ENCODE measurements around the gene KCTD8.

The KCTD8 gene

DNA sequence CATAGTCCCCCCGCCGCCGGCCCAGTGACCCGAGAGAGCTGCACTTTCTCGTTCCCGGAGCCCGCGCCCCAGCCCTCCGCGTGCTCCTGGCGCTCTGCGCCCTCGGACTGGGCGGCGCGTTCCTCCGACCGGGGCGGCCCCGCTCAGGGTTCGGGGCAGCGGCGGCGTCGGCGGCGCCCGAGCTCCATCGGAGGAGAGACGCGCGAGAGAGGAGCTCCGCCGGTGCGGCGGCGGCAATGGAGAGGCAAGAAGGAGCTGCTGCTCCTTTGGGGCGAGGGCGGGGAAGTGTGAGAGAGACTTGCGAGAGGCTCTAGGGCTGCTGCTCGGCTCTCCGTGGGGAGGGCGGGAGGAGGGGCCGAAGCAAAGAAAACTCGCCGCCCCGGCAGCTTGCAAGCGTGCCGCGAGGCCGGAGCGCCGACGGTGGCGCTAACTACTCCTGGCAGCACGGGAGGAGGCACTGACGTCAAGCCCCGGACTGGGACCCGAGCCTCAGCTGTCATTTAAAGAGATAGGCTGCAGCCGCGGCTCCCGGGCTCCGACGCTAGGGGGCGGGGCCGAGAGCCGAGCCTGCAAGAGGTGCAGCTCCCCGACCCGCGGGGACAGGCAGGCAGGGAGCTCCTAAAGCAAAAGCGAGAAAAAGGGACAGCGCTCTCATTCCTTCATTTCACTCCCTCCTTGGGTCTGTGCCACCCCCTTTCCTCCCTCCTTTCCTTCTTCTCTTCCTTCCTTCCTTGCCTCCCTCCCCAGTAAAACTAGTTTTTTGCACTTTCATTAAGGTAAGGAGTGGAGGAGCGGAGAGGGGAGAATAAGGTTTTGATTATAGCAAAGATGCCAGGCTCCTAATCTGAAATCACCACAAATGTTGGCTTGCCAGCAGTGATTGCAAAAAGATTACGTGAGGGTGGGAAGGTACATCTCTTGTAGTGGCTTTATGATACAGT lies at the start of gene KCTD8:
TSS of gene KCTD8 (minus strand) at position 289 of the 941 bp plus-strand sequence.
- peak; percentile 66 for DNase-seq

DNA sequence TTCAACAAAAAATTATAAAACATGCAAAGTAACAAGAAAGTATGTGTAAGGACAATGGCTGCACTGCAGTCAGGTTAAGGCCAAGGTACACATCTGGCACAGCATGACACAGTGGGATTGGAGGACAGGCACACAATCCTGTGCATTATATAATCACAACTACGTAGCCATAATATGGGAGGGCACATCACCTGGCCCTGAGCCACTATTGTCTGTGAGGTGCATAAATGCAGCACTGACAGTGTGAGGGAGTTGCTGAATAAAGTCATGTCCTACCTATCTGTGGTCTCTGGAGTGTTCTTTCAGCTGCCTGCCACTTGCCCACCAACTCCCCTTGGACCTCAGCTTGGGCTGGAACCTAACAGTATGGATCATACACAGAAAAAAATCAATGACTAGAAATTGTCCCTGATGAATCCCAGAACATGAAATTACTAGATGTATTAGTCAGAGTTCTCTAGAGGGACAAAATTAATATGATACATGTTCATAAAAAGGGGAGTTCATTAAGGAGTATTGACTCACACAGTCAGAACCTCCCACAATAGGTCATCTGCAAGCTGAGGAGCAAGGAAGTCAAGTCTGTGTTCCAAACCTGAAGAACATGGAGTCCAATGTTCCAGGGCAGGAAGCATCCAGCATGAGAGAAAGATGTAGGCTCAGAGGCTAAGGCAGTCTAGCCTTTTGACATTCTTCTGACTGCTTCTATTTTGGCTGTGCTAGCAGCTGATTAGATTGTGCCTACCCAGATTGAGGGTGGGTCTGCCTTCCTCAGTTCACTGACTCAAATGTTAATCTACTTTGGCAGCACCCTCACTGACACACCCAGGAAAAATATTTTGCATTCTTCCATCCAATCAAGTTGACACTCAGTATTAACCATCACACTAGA lies 46.4 kb upstream of the KCTD8 start:
- DNase-seq, result no peak

DNA sequence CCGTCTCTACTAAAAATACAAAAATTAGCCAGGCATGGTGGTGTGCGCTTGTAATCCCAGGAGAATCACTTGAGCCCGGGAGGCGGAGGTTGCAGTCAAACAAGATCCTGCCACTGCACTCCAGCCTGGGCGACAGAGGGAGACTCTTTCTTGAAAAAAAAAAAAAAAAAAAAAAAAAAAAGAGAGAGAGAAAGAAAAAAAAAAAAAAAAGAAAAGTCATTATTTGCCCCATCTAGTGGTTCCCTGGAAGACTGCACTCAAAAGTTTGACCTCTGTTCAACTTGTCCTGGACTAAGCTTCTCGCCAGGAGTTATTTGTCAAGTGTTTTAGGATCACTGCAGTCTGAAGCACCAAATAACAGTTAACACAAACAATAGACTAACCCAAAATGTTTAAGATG lies 45.3 kb upstream of the KCTD8 start:
- DNase-seq, result no peak

DNA sequence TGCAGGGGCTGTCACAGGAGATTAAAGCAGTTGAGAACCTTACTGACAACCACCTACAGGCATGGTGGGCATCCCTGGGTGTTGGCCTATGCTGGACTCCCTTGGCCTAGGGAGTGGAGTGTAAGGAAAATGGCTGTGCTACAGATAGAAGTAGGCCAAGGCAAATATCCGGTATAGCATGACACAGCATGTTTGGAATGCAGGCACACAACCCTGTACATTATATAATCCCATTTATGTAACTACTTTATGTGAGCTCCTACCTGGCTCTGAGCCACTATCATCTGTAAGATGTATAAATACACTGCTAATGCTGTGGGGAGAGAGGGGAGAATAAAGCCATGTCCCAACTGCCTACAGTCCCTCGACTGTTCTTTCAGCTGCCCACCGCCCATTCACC lies 38.7 kb upstream of the KCTD8 start:
- no peak for DNase-seq

DNA sequence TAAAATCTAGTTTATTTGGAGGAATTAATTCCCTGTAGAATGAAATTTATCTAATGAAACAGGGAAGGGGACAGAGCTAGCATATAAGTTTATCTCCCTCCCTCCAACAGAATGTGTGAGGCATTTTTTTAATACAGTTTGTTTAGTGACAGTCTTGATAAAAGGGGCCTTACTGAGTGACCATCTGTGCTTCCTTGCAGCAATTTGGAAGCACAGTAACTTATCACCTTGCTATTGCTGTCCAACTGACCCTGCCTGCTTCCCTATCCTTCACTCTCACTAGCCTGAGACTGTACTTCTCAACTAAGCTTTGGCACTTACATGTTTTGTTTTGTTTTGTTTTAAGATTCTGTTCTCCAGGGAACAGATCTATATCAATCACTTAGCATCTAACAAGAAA lies 31.1 kb upstream of the KCTD8 start:
- no peak for DNase-seq

DNA sequence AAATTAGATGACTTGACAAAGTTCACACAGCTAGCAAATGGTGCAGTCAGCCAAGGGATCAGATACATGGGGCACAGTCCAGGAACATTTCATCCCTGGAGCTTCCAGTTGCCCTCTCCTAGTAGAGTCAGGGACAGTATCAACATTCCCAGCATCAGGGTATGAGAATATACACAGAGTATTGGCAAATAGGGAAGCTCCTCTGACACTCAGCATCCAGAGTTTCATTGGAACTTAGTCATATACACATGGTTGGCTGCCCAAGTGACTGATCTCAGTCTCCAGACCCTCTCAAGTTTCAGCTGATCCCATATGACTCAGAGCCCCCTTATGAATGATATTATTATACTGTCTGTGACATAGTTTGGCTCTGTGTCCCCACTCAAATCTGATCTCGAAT lies 13.7 kb upstream of the KCTD8 start:
- DNase-seq, result no peak

DNA sequence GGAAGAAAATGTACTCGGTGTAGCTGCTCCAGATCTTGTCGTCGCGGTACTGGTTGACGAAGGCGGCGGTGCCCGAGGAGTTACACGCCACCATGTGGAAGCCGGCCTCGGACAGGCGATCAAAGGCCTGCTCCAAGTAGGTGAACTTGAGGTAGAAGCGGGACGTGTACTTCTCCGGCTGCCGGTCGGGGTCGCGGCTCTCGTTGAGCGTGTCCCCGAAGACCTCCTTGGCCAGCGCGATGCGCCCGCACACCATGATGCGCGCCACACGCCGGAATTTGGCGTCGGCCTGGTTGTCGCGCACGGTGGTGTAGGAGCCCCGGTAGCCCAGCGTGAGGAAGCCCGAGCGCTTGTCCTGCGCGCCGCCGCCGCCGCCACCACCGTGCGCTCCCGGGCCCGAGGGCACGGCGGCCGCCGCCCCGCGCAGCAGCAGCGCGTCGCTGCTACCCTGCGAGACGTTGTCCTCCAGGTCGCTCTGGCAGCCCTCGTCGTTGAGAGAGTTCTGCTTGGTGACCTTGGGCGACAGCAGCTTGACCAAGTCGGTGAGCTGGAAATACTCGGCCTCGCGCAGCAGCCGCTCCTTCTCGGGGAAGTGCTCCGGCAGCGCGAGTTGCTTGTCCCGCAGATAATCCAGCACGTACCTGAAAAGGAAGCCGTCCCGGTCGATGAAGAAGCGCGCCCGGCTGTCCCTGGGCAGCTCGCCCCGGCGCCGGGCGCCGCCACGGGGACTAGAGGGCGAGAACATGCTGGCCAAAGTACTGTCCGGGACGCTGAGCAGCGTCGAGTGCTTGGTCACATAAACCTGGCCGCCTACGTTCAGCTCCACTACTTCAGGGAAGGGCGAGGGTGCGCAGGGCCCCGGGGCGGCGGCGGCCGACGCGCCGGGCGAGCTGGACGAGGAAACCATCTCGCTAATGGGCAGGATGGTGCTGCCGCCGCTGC lies 775 bp downstream of the KCTD8 start:
- DNase-seq, result no peak

DNA sequence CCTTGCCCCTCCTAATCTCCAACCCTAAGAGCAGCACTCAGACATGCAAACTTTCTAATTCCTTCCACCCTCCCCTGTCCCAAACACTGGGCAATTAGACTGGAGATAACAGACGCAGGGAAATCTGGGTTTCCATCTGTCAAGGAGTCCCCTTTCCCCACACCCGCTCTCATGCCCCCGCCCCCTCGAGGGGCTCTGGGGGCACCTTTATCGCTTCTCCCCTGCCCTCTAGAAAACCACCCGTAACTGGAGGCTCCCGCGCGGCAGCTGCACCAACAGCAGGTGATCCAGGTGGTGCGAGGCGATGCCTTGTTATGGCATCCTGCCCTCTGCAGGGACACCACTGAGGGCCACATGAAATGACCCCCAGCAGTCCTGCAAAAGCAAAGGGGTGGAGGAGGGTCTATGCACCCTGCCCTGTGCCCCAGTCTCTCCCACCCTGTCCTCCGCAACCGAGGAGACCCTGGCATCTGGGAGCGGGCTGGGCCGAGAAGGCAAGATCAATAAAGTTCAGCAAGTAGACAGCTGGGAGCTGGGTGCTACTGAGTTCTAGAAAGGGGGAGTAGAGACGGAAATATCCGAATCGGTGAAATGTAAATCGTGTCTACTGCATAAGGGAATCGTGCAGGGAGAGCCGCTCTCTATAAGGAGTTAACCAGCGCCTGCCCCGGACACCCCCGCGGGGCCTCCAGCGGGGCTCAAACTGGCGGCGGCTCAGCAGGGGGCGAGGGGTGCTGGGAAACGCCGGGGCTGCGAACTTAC lies 1.6 kb downstream of the KCTD8 start:
- DNase-seq, result no peak

DNA sequence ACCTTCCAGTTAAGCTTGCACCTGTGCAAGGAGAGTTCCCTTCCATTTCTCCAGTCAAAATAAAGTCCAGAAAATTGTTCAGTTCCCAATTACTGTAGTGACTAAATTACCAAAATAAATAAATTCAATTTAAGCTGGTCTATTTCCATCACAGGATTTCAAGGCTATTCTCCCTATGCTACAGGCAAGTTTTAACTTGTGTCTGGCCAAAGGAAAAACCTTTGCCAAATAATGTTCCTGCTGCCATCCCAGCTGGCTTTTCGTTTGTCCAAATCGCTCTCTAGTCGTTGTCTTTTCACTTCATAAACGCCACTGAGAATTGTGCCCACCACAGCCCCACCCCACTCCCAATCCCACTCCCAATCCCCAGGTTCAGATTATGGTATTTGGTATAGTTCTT lies 2.4 kb downstream of the KCTD8 start:
- DNase-seq, result no peak

DNA sequence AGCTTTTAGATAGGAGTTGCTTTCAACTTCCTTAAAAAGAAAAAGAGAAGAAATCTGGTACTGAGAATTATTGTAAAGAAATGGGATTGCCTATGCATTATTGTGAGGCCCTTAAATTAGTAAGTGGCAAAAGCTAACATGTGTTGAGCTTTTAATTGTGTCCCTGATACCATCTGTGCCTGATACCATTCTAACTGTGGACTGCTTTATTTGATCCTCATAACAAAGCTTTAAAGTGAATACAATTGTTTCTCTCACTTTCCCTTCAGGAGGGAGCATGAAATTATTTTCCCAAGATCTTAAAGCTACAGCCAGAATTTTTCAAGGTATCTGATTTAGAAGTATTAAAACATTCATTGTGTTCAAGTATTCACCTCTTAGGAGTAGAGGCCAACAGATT lies 9.9 kb downstream of the KCTD8 start:
- DNase-seq, result no peak

DNA sequence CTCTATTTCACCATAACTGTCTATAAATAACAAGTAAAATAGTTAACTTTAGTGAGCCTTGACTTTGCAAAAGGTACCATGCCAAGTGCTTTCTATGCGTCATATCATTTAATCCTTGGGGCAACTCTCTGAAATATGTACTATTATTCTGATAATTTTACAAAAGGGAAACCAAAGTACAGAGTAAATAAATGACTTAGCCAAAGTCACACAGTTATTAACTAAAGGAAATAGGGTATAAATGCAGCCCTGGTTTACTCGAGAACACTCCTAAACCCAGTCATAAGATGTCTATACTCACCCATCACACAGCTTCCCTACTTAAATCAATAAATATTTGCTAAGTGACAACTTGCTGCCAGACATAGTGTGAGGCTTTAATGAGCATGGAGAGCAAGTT lies 14.4 kb downstream of the KCTD8 start:
- DNase-seq, result no peak

DNA sequence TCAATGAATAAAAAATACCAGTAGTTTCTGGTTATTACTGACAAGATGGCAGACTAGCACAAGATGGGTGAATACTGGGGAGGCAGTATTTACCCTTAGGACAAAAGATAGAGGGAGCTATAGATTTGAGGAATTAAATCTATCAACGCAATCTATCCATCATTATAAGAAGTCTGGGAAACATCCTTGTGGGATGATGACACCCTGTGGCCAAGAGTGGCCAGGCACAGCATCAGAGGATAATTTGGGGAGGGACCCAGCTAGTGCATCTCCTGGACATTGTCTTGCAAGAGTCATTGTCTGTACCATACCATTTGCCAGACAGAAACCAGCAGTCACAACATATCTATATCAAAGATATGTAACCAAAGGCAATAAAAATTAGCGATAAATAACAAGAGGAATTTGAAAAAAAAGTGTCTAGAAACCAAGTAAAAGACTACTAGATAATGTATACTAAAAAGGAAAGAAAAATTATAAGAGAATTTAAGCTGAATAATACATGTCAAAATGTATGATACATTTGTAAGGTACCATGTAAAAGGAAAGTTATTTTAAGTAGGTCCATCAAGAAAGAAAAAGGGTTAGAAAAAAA lies 22.9 kb downstream of the KCTD8 start:
- DNase-seq, result no peak

DNA sequence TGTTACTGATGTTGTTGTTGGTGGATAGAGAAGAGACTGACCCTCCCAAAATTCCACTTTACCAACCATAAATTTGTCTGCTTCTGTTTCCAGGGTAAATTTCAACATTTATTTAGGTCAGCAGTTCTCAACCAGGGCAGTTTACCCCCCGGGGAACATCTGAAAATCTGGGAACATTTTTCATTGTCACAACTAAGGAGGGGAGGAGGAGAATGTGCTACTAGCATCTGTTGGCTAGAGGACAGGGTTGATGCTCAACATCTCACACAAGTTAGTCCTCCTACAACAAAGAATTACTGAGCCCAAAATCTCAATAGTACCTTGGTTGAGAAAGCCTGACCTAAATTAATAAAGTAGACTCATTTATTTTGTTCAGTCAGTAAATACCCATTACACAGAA lies 25.7 kb downstream of the KCTD8 start:
- no peak for DNase-seq

DNA sequence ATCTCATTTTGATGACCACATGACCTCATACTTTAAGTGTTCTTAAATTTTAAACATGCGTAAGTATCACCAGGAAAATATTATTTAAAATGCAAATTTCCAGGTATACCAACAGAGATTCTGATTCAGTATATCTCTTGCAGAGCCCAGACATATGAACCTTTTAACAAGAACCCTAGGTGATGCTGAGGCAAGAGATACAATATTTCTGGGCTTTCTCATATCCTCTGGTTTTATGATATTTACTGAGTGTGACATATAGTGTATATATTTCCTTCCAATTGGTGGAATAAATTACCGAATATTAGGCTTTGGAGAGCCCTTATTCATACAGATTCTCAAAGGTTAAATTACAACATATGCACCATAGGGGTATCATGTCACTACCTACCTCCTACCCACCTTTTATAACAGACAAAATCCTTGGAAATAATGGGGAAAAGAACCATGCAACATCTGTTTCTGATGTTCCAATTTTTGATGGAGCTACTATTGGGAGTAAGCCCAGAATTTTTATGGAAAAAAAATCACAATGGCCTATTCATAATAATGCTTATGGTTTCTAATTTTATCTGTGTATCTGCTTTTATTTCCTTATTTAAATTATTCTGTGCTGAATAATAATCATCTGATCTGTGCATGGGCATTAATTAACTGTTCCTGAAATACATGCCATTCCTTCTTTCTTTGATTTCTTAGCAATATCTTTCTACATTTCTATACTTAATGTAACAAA lies 27.1 kb downstream of the KCTD8 start:
- no peak for DNase-seq

DNA sequence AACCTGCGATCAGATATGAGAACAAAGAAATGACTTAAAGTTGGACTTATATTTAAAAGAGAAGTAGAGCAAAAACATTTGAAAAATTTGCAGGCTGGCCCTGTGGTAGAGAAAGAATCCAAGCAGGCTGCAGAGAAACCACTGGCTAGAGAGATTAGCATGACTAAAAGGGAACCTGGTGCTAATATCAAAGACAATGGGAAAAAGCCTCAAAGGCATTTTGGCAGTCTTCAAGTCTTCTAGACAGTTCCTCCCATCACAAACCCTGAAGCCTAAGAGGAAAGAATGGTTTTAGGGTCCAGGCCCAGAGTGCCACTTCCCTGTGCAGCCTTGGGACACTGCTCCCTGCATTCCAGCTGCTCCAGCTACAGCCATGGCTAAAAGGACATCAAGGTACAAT lies 33.4 kb downstream of the KCTD8 start:
- DNase-seq, result no peak

DNA sequence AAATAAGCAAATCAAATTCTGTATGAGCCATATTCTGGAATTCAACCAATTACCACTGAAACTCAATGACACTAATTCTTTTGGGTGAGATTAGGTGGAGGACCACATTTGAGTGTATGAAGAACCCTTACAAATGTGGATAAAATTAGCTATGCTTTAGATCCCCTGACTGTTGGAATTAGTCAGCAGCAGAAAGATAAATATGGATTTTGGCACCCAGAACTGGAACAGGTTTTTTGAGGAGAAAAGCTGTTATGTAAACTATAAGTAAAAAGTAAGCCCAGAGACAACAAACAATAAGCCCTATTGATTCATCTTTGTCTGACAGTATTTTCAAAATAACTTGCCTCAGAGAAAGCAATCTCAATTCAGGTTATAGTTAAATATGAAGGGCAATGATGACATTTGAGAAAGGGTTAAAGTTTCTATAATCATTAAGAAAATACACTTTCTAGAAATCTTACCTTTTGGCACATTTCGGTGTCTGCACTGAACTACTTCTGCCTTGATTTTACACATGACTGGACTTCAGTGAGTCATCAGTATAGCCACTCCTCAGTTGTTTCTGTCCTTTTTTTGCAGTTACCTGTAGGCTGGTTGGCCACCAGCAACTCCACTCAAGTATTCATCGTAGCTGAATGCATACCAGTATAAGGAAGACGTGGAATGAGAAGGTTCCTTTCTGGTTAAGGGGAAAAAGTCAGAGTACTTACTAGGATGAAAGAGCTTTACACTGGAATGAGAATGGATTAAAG lies 80.0 kb downstream of the KCTD8 start:
- DNase-seq, result no peak

DNA sequence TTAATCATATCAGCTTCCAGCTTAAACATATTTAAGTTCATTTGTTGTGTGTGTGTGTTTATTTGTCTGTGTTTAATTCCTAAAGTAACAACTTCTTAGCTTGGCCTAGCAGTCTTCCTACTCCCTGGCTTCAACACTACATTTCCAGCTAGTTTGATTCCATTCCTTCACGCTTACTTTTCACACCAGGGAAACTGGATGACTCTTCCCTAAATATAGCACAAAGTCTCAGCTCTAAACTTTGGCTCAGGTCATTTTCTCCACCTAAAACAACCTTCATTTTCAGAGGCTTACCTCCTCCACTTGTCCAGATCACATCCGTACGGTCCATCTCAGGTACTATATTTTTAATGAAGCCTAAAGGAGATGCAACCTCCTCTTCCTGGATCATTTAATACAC lies 94.4 kb downstream of the KCTD8 start:
- no peak for DNase-seq

DNA sequence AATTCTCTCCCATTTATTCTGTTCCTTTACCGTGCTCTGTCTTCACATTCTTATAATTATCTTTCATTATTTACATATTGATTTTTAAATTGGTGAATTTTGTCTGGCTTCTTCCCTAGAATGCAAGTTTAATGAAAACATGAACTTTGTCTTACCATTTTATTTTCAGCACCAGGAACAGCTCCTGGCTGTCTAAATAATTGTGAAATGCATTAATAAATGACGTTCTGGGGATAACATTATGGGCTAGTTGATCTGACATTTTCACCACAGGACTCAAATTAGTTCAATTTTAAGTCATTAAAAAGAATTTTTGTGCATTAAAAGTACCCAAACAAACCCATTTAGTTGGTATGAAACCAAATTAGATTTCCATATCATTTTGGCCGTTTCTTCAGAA lies 97.5 kb downstream of the KCTD8 start:
- DNase-seq, result no peak

DNA sequence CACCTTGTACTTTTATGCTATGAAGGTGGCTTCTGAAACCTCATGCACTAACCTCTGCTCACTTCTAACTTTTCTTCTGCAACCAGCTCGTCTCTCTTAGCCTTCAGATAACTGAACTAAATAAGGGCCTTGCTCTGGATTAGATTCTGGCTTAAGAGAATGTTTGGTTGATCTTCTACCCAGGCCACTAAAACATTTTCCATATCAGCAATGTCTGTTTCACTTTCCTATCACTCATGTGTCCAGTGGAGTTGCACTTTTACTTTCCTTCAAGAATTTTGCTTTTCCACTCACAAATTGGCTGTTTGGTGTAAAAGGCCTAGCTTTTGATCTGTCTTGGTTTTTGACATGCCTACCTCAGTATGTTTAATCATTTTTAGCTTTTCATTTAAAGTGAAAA lies 105.8 kb downstream of the KCTD8 start:
- DNase-seq, result no peak

DNA sequence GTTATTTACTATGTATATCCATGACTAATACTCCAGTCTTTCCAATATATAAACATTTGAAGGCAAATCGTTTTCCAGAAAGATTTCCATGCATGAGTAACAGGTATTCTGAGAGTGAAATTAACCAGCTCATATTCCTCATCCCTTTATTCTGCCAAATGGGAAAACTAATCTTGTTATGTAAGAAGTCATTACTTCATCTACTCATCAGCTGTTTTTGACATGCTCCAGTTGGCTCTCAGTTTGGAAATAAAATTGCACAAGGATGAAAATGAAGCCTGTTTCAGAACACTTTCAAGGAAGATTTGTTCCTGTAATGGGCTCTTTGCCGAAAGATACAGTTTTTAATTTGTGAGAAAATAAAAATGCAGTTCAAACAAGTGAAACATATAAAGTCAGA lies 121.9 kb downstream of the KCTD8 start:
- no peak for DNase-seq

Measured in fibroblast of skin of right biceps (primary cell).